HL-60 (cell line): ENCODE results near the gene TPT1.
"Not testable (repeated sequence)": the region's sequence is repeated elsewhere in the genome, so short reads cannot be mapped to it uniquely, and the experiment has no call there.

ENCODE experiments used
- DNase-seq, 2 experiments: peaks; one replicate each; pipeline ENCODE4 v3.0.0-alpha.2; 2010 to 2020; ENCODE audit warnings: low read depth in 1 of 2, low spot score in 1 of 2
- H3K27ac ChIP-seq: fragments of 250-450 bp; sonication (Bioruptor Pico); replicated peaks from 2 replicates; pipeline ENCODE4 v1.5.1; 2020; ENCODE audit warnings: mild to moderate bottlenecking, moderate library complexity
- H3K27me3 ChIP-seq: fragments of 250-450 bp; sonication (Bioruptor Pico); 2 replicates; pipeline ENCODE4 v1.5.1; 2021; ENCODE audit warnings: mild to moderate bottlenecking, moderate library complexity; ENCODE audit not compliant: insufficient read depth, poor library complexity, severe bottlenecking
- H3K4me3 ChIP-seq: replicated peaks from 2 replicates; pipeline ENCODE4 v1.5.1; 2011; ENCODE audit warnings: mild to moderate bottlenecking, control low read depth, low read length; ENCODE audit not compliant: insufficient read depth
- CTCF ChIP-seq: IDR thresholded peaks from one replicate; pipeline ENCODE4 v1.5.1; 2011; ENCODE audit warnings: low read length, control low read depth, inconsistent platforms; ENCODE audit not compliant: insufficient read depth
- GABPA ChIP-seq: IDR thresholded peaks from 2 replicates; pipeline ENCODE4 v1.6.1; 2012; ENCODE audit warnings: low read depth
- POLR2AphosphoS5 ChIP-seq: IDR thresholded peaks from 2 replicates; pipeline ENCODE4 v1.6.1; 2012; ENCODE audit warnings: low read depth
- REST ChIP-seq: IDR thresholded peaks from 2 replicates; pipeline ENCODE4 v1.6.1; 2012; ENCODE audit warnings: low read depth; ENCODE audit not compliant: insufficient replicate concordance
- SPI1 ChIP-seq: IDR thresholded peaks from 2 replicates; pipeline ENCODE4 v1.6.1; 2012; ENCODE audit warnings: low read depth, mild to moderate bottlenecking, borderline replicate concordance

Gene TPT1

GRCh38 chr13:45385907-45386553, 45.0 kb upstream of the TPT1 start:
- Histone ChIP-seq H3K27me3 (no peaks in the 10 kb centered on the region), H3K27ac (no peak overlapping the region), H3K4me3 (no peak overlapping the region)
- peak in 1 of 2 experiments; percentile 19 for DNase-seq
- TF ChIP-seq REST = no peak
- TF ChIP-seq GABPA = no peak
- TF ChIP-seq POLR2AphosphoS5 = no peak
- TF ChIP-seq CTCF = no peak
- no peak for TF ChIP-seq SPI1

GRCh38 chr13:45385320-45385719, 44.3 kb upstream of the TPT1 start:
- no peak for DNase-seq
- H3K27me3 ChIP-seq = no peaks in the 10 kb centered on the region
- H3K4me3 ChIP-seq = no peak overlapping the region
- no peak overlapping the region for H3K27ac ChIP-seq
- TF ChIP-seq REST (no peak), CTCF (no peak), SPI1 (no peak), POLR2AphosphoS5 (no peak), GABPA (no peak)

- Histone ChIP-seq H3K4me3 (no peak overlapping the region), H3K27ac (no peak overlapping the region), H3K27me3 (no peaks in the 10 kb centered on the region)
- no peak for DNase-seq
- TF ChIP-seq SPI1 (no peak), POLR2AphosphoS5 (no peak)
Observed at GRCh38 chr13:45384474-45385174, 43.6 kb upstream of the TPT1 start.

- H3K4me3 ChIP-seq, DNase-seq, H3K27ac ChIP-seq, H3K27me3 ChIP-seq: not testable (repeated sequence)
Observed at GRCh38 chr13:45382739-45383138, 41.8 kb upstream of the TPT1 start.

- Histone ChIP-seq H3K27me3 (no peaks in the 10 kb centered on the region), H3K4me3 (no peak overlapping the region), H3K27ac (no peak overlapping the region)
- TF ChIP-seq SPI1 (no peak), CTCF (no peak), REST (no peak), POLR2AphosphoS5 (no peak)
- no peak for DNase-seq
Observed at GRCh38 chr13:45381196-45381595, 40.2 kb upstream of the TPT1 start.

- DNase-seq, H3K27me3 ChIP-seq, H3K4me3 ChIP-seq, H3K27ac ChIP-seq: not testable (repeated sequence)
Observed at GRCh38 chr13:45380708-45381107, 39.7 kb upstream of the TPT1 start.
